Transverse colon (tissue), 4 donors: ENCODE data around the gene LDLRAD4.

Experiments used
- CTCF ChIP-seq, 5 experiments: fragments of 200-600 bp in 3 of 5; fragments of 450-650 bp in 2 of 5; sonication (generic) in 3 of 5; IDR thresholded peaks; 1 replicate in 2 of 5; 2 replicates in 3 of 5; pipeline ENCODE4 v1.5.1; 2016 to 2017; ENCODE audit warnings: antibody characterized with exemption in 5 of 5, inconsistent platforms in 3 of 5, mild to moderate bottlenecking in 2 of 5, moderate library complexity in 1 of 5
- EP300 ChIP-seq: sonication (generic); formaldehyde crosslinking; IDR thresholded peaks from one replicate; pipeline ENCODE4 v1.6.1; 2017; ENCODE audit warnings: antibody characterized with exemption, low read depth
- POLR2A ChIP-seq: fragments of 450-650 bp; IDR thresholded peaks from one replicate; pipeline ENCODE4 v1.6.1; 2016; ENCODE audit warnings: antibody characterized with exemption, mild to moderate bottlenecking, moderate library complexity
- POLR2AphosphoS5 ChIP-seq, 3 donors: sonication (generic); formaldehyde crosslinking; IDR thresholded peaks; one replicate each; pipeline ENCODE4 v1.6.1; 2016; ENCODE audit warnings: antibody characterized with exemption in 3 of 3

- TF ChIP-seq CTCF (IDR thresholded peaks at IDR 0.05), result no peak
- no peak for TF ChIP-seq POLR2A
- TF ChIP-seq EP300, result peak; percentile 50
- no peak for TF ChIP-seq POLR2AphosphoS5 (IDR thresholded peaks at IDR 0.05)
Observed at GRCh38 chr18:13563390-13563805, 344.8 kb downstream of the LDLRAD4 start.
